ENCODE measurements around the gene YTHDF1.
"Not testable (repeated sequence)": the region's sequence is repeated elsewhere in the genome, so short reads cannot be mapped to it uniquely, and the experiment has no call there.

Gene YTHDF1

GRCh38 chr20:63254606-63255384 is 38.9 kb upstream of the YTHDF1 start:
- no peak for TF ChIP-seq CTCF (IDR thresholded peaks at IDR 0.05)
- Histone ChIP-seq H3K4me3 (peak overlapping the region; percentile 70), H3K27ac (no peak overlapping the region)
- no peak for DNase-seq (ENCODE audit: low spot score)

- no peak for DNase-seq (ENCODE audit: low spot score)
- no peak within 1 kb of the TSS for H3K27ac ChIP-seq
- TF ChIP-seq CTCF (IDR thresholded peaks at IDR 0.05): no peak
- peak within 1 kb of the TSS; percentile 70 for H3K4me3 ChIP-seq
Measured at GRCh38 chr20:63254232-63254605, 38.3 kb upstream of the YTHDF1 start, which contains the start of gene NKAIN4. Gene NKAIN4, minus strand, starts transcription at chr20:63254463. Its CDS starts 13 bp downstream, at chr20:63254450.

GRCh38 chr20:63253438-63254231 is 37.7 kb upstream of the YTHDF1 start:
- Histone ChIP-seq H3K27ac (no peak overlapping the region), H3K4me3 (peak overlapping the region; percentile 70)
- TF ChIP-seq CTCF (IDR thresholded peaks at IDR 0.05): no peak
- no peak for DNase-seq (ENCODE audit: low spot score)

GRCh38 chr20:63253065-63253437 is 37.1 kb upstream of the YTHDF1 start:
- TF ChIP-seq CTCF (IDR thresholded peaks at IDR 0.05): no peak
- Histone ChIP-seq H3K4me3 (peak overlapping the region; percentile 70), H3K27ac (no peak overlapping the region)
- DNase-seq (ENCODE audit: low spot score): no peak

GRCh38 chr20:63252284-63252711 is 36.4 kb upstream of the YTHDF1 start:
- Histone ChIP-seq H3K4me3 (no peak overlapping the region), H3K27ac (no peak overlapping the region)
- DNase-seq (ENCODE audit: low spot score): no peak
- no peak for TF ChIP-seq CTCF (IDR thresholded peaks at IDR 0.05)

GRCh38 chr20:63251350-63251749 is 35.4 kb upstream of the YTHDF1 start:
- not testable (repeated sequence) for H3K4me3 ChIP-seq; H3K27ac ChIP-seq; DNase-seq (ENCODE audit: low spot score)

GRCh38 chr20:63249891-63250290 is 34.0 kb upstream of the YTHDF1 start:
- DNase-seq (ENCODE audit: low spot score): no peak
- Histone ChIP-seq H3K27ac (no peak overlapping the region), H3K4me3 (no peak overlapping the region)
- no peak for TF ChIP-seq CTCF (IDR thresholded peaks at IDR 0.05)
